ENCODE data around the gene KAZN. TPM values are rescaled to one million over a fixed set of nuclear protein-coding genes. Genes with fewer than 3 reads are reported as not detected.

The KAZN gene
- polyA plus RNA-seq, 1 experiment: 5.5 TPM

- no peak for TF ChIP-seq CTCF (IDR thresholded peaks at IDR 0.05; ENCODE audit: insufficient read depth, low read depth, low read length)
- H3K4me3 ChIP-seq (ENCODE audit: low read depth, low read length): no peak overlapping the region
- H3K36me3 ChIP-seq (ENCODE audit: control insufficient read depth, insufficient read depth, low read length): no peaks in the 10 kb centered on the region
- POLR2A ChIA-PET: no interaction called here
- CTCF ChIA-PET: no interaction called here
- DNase-seq (ENCODE audit: low read depth): no peak
- H3K27me3 ChIP-seq (ENCODE audit: control insufficient read depth, insufficient read depth, low read length): peaks cover 2% of the 10 kb centered on the region; the same call in 1 of the 2 replicates
Observed at GRCh38 chr1:14596591-14596990, 1.9 kb upstream of the KAZN start.

GRCh38 chr1:14597343-14598006 is 1.0 kb upstream of the KAZN start:
- ChIA-PET POLR2A (no interaction called here), CTCF (no interaction called here)
- no peaks in the 10 kb centered on the region for H3K36me3 ChIP-seq (ENCODE audit: control insufficient read depth, insufficient read depth, low read length)
- no peak overlapping the region for H3K4me3 ChIP-seq (ENCODE audit: low read depth, low read length)
- no peak for TF ChIP-seq CTCF (IDR thresholded peaks at IDR 0.05; ENCODE audit: insufficient read depth, low read depth, low read length)
- H3K27me3 ChIP-seq (ENCODE audit: control insufficient read depth, insufficient read depth, low read length): peaks cover 2% of the 10 kb centered on the region; the same call in 1 of the 2 replicates
- DNase-seq (ENCODE audit: low read depth): no peak

DNA sequence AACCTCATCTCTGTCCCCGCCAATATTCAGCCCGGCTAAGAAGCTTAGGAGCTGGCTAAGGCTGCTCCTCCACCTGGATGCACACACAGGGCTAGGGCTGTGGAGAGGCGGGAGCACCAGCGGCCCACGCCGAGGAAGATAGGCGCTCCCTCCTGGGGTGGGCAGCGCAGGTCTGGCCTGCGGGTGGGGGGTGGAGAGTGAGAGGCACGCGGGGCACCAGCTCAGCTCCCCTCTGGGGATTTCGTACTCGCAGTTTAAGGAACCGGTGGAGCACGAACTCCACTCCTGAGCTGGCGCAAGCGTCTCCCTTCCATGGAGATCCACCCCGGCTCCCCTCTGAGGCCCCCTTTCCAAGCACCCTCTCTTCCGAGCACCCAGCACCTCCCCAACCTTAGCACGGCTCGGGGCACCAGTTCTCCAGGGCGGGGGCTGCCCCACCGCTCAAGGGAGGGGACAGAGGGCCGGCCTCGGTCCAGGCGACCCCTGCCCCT is 433 bp upstream of the KAZN start:
- no peak for DNase-seq (ENCODE audit: low read depth)
- ChIA-PET POLR2A (no interaction called here), CTCF (no interaction called here)
- H3K36me3 ChIP-seq (ENCODE audit: control insufficient read depth, insufficient read depth, low read length): no peaks in the 10 kb centered on the region
- no peak overlapping the region for H3K4me3 ChIP-seq (ENCODE audit: low read depth, low read length)
- peaks cover 2% of the 10 kb centered on the region; the same call in 1 of the 2 replicates for H3K27me3 ChIP-seq (ENCODE audit: control insufficient read depth, insufficient read depth, low read length)
- TF ChIP-seq CTCF (IDR thresholded peaks at IDR 0.05; ENCODE audit: insufficient read depth, low read depth, low read length): no peak

- H3K4me3 ChIP-seq (ENCODE audit: low read depth, low read length): no peak overlapping the region
- no peak for TF ChIP-seq CTCF (IDR thresholded peaks at IDR 0.05; ENCODE audit: insufficient read depth, low read depth, low read length)
- peaks cover 2% of the 10 kb centered on the region; the same call in 1 of the 2 replicates for H3K27me3 ChIP-seq (ENCODE audit: control insufficient read depth, insufficient read depth, low read length)
- H3K36me3 ChIP-seq (ENCODE audit: control insufficient read depth, insufficient read depth, low read length): no peaks in the 10 kb centered on the region
- ChIA-PET CTCF (interaction anchor here (0.6 kb wide), 1 partner anchor 58 kb away, joined by 3 read pairs; no protein-coding TSS in a partner anchor), POLR2A (no interaction called here)
- no peak for DNase-seq (ENCODE audit: low read depth)
Observed at GRCh38 chr1:14599183-14599791, 802 bp downstream of the KAZN start.

GRCh38 chr1:14599800-14600199 is 1.3 kb downstream of the KAZN start:
- no peak for DNase-seq (ENCODE audit: low read depth)
- no peak for TF ChIP-seq CTCF (IDR thresholded peaks at IDR 0.05; ENCODE audit: insufficient read depth, low read depth, low read length)
- POLR2A ChIA-PET: no interaction called here
- Histone ChIP-seq H3K27me3 (ENCODE audit: control insufficient read depth, insufficient read depth, low read length) (peaks cover 2% of the 10 kb centered on the region; the same call in 1 of the 2 replicates), H3K4me3 (ENCODE audit: low read depth, low read length) (no peak overlapping the region), H3K36me3 (ENCODE audit: control insufficient read depth, insufficient read depth, low read length) (no peaks in the 10 kb centered on the region)
- CTCF ChIA-PET: interaction anchor here (0.6 kb wide), 1 partner anchor 58 kb away, joined by 3 read pairs; no protein-coding TSS in a partner anchor

Data from BJ (cell line).